PC-3 (cell line): ENCODE measurements around the gene PPP2R5B.

ENCODE experiments used
- EZH2phosphoT487 ChIP-seq: fragments of 300-600 bp; sonication (generic); IDR thresholded peaks from 2 replicates; pipeline ENCODE4 v1.6.1; 2018; ENCODE audit warnings: mild to moderate bottlenecking, antibody characterized with exemption, low read length, borderline replicate concordance
- TF ChIP-seq, protein P1 (sequence below): fragments of 300-600 bp; sonication (generic); conservative IDR thresholded peaks from 2 replicates; pipeline ENCODE4 v1.5.1; 2017; ENCODE audit warnings: antibody characterized with exemption, low read depth, mild to moderate bottlenecking, low read length

GRCh38 chr11:64920124-64920523, 4.4 kb upstream of the PPP2R5B start:
- TF ChIP-seq, protein P1, sequence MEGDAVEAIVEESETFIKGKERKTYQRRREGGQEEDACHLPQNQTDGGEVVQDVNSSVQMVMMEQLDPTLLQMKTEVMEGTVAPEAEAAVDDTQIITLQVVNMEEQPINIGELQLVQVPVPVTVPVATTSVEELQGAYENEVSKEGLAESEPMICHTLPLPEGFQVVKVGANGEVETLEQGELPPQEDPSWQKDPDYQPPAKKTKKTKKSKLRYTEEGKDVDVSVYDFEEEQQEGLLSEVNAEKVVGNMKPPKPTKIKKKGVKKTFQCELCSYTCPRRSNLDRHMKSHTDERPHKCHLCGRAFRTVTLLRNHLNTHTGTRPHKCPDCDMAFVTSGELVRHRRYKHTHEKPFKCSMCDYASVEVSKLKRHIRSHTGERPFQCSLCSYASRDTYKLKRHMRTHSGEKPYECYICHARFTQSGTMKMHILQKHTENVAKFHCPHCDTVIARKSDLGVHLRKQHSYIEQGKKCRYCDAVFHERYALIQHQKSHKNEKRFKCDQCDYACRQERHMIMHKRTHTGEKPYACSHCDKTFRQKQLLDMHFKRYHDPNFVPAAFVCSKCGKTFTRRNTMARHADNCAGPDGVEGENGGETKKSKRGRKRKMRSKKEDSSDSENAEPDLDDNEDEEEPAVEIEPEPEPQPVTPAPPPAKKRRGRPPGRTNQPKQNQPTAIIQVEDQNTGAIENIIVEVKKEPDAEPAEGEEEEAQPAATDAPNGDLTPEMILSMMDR = no peak
- no peak for TF ChIP-seq EZH2phosphoT487
